Hippocampal formation (tissue), 2 donors: ENCODE measurements around the gene SNX20.

Source experiments
- DNase-seq, 2 donors: peaks; one replicate each; lab custom pipeline; 2025; lab: John Stamatoyannopoulos, UW

Gene SNX20

GRCh38 chr16:50681021-50681885 is at the start of gene SNX20:
Gene SNX20 (minus strand): TSS chr16:50681312. CDS start chr16:50677526, 3,786 bp downstream.
- no peak for DNase-seq

DNA sequence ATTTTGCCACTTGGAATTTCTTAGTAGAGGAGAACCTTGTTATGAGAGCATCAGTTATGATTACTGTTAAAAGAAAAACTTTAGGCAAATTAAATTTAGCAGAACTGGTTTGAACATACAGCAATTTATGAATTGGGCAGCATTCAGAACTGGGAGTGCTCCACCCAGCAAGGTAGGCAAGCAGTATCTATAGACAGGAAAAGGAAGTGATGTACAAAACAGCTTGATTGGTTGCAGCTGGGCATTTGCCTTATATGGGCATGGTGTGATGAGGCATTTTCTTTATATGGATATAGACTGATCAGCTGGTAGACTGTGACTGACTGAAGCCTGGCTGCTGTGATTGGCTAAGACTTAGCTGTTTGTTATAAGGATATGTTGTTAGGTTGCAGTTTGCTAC is 43.2 kb upstream of the SNX20 start:
- no peak for DNase-seq

DNA sequence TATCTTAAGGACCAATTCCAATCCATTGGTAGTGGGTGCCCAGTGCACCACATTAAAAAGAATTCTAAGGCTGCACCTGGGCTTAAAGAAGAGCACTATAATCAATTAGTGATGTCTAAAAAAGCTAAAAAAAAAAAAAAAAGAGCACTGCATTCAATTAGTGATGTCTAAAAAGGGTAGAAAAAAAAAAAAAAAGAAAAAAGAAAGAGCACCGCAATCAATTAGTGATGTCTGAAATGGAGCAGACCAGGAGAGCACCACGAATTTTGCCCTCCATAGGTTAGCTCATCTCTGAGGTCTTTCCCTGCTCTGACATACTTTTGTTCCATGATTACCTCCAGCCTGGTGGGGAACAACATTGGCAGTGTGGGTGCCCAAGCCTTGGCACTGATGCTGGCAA is 41.8 kb upstream of the SNX20 start:
- no peak for DNase-seq

GRCh38 chr16:50722405-50722737 is 41.3 kb upstream of the SNX20 start:
- no peak for DNase-seq

- DNase-seq, result no peak
Observed at GRCh38 chr16:50721549-50722404, 40.7 kb upstream of the SNX20 start.

GRCh38 chr16:50719401-50720337 is 38.6 kb upstream of the SNX20 start:
- DNase-seq, result no peak

GRCh38 chr16:50718761-50719400 is 37.8 kb upstream of the SNX20 start:
- no peak for DNase-seq

DNA sequence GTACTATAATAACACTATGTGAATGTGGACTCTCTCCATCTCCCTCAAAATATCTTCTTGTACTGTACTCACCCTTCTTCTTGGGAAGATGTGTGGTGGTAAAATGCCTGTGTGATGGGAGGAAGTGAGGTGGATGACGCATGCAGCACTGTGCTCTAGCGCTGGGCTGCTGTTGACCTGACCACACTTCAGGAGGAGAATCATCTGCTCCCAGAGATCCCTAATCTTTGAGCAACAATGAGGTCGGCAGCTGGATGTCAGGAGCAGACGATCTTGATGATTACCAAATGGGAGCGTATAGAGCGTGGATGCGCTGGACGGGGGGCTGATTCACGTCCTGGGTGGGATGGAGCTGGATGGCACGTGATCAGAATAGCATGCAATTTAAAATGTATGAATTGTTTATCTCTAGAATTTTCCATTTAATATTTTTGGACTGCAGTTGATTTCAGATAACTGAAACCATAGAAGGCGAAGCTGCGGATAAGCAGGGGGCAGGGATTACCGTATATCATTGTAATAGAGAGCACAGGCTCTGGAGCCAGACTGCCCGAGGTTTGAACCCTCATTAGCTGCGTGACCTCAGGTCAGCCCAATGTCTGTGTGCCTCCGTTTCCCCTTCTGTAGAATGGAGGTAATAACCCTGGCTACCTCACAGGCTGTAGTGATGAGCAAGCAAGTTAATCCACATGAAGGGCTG is 37.1 kb upstream of the SNX20 start:
- no peak for DNase-seq

GRCh38 chr16:50717494-50717893 is 36.4 kb upstream of the SNX20 start:
- no peak for DNase-seq

DNA sequence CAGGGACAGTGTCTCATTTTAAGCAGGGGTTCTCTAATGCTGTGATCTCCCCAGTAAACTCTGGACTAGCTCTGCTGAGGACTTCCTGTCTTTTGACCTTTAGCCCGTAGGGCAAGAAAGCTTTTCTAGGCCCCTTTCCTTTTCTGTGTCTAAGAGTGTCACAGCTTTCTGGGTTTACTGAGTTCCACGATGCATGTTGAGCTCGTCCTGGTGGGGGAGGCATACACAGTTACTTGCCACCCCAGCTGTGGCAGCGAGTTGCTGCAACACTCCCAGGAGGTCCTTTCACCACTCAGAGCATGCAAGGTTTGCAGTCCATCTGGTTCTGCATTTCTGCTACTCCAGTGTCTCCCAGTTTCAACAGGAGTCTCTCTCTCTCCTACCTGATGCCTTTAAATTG is 36.0 kb upstream of the SNX20 start:
- DNase-seq, result no peak

DNA sequence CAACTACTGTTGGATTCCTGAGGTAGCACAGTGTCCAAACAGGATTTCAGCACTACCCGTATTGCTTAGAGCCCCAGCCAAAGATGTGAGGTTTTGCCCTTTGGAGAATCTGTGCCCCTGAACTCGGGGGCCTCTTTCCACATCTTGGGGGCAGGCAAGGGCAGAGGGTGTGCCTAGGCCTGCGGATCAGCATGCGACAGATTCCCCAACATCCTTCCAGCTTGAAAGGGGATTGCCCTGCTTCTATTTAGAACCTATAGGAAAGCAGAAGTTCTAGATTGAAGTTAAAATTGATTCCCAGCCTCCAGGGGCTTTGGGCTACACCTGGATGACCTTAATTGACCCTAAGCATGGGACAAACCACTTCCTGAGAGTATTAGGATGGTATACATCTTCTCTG is 31.8 kb upstream of the SNX20 start:
- DNase-seq, result no peak

DNA sequence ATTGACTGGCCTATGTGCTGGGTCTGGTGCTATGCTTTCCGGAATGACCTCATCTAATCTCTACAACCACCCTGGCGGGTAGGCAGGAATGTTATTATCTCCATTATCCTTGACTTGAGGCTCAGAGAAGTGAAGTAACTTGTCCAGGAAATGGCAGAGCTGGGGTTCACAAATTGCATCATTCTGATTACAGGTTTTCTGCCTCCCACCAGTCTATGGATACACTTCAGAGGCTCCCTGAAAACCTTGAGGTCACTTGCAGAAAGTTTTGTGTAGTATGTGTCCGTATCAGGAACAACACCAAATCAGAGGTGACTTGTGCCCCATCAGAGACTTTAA is 31.4 kb upstream of the SNX20 start:
- DNase-seq, result no peak

DNA sequence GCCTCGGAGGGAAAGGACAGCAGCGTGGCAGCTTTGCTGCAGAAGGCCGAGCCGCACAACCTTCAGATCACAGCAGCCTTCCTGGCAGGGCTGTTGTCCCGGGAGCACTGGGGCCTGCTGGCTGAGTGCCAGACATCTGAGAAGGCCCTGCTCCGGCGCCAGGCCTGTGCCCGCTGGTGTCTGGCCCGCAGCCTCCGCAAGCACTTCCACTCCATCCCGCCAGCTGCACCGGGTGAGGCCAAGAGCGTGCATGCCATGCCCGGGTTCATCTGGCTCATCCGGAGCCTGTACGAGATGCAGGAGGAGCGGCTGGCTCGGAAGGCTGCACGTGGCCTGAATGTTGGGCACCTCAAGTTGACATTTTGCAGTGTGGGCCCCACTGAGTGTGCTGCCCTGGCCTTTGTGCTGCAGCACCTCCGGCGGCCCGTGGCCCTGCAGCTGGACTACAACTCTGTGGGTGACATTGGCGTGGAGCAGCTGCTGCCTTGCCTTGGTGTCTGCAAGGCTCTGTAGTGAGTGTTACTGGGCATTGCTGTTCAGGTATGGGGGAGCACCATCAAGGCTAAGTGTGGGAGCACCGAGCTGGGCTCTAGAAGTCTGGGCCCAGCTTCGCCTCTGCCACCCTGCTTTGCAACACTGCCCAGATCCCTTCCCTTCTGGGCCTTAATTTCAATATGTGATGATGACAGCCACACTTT is 30.9 kb upstream of the SNX20 start:
- peak; percentile 44 to 75 for DNase-seq

DNA sequence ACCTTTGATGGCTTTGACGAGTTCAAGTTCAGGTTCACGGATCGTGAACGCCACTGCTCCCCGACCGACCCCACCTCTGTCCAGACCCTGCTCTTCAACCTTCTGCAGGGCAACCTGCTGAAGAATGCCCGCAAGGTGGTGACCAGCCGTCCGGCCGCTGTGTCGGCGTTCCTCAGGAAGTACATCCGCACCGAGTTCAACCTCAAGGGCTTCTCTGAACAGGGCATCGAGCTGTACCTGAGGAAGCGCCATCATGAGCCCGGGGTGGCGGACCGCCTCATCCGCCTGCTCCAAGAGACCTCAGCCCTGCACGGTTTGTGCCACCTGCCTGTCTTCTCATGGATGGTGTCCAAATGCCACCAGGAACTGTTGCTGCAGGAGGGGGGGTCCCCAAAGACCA is 29.9 kb upstream of the SNX20 start:
- DNase-seq, result no peak

DNA sequence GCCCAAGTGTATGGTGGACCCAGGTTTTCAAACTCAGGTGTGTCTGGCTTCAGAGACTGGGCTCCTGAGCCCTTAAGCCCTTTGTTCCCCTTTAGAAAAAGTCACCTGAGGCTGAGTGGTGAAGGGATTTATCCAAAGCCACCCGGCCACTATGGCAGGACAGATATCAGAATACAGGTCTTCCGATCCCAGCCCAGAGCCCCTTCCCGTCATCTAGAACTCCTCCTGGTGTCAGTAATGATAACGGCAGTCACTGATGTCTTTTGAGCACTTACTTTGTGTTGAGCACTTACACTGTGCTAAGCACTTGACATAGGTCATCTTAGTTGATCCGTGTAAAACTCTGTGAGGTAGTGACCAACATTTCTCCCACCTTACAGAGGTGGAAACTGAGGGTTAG is 28.9 kb upstream of the SNX20 start:
- DNase-seq, result no peak

DNA sequence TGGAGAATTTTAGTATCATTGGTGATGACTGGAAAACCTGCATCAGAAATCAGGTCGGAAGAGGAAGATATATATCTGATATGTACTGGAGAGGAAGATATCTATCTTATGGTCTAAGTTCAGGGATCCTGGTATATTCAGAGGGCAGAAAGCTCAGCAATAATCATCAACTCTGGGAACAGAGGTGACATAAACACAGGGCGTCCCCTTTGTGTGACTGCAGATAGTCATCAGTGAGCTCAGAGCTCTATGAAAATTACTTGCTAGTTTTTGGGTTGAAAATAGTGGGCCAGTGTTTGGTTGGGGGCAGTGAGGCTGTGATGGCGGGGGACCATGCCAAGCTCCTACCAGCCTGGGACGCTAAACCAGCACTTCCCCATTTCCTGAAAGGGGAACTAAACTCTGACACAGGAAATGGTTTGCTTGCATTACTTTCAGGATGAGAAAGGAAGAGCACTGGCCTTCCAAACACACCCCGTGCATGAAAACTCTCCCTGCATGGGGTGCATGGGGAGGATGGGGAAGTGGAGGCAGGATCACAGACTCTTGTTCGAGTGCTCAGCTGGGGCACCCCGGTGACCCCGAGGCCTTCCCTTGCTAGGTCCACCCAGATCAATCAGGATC is 28.1 kb upstream of the SNX20 start:
- peak; percentile 9 to 10 for DNase-seq

DNA sequence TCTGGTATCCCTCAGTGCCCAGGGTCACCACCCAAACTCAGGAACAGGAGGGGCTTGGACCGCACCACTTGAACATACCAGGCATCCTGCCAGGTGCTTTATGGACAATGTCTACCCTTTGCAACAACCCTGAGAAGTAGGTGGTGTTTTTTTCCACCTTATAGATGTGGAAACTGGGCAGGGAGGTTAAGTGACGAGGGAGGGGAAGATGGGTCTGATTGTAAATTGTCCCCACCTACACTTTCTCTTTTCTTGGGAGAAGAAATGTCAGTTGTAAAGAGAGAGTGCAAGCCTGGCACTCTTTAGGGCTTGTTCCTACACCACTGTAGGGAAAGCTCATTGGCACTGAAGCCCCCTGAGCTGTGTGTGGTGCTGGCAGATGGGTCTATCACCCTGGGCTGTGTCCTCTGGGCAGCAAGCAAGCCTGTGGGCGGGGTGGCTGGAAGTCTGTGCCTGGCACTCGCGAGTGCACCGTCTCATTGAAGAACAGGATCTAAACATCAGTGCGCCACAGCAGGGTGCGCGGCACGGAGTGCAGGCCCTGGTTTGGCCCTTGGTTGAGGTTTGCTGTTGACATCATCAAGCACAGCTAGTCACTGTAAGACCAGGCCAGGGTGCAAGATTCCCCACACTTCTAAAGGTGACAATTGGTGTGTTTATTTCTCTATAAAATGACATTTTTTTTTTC is 27.4 kb upstream of the SNX20 start:
- DNase-seq, result no peak

- DNase-seq, result no peak
Observed at GRCh38 chr16:50706250-50706649, 25.1 kb upstream of the SNX20 start.

DNA sequence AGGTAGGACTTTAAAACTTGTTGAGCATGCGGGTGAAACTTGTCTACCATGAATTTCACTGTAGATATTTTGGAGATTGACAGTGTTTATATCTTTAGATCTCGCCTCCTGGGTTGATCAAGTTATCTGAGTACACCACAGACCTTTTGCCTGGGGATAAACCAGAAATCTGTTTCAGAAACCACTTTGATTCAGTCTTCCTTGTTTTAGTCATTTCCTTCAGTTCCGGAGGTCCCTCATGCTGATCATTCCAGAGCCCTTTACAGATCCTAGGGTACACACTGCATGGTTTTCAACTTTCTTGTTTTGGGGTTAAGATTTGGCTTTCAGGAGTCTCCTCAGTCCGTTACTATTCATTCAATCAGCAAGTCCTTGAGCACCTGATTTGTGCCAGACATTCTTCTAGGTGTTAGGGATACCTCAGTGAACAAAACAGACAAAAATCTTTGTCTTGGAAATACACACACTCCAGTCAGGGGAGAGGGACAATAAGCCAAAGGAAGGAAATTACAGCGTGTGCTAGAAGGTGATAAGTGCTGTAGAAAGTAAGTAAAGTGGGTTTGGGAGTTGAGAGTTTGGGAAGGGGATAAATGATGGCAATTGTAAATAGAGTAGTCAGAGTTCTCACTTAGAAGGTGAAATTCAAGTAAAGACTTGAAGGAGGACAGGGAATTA is 24.5 kb upstream of the SNX20 start:
- no peak for DNase-seq
